CD14-positive monocyte (primary cell): ENCODE measurements around the gene CSRP1. TPM values are rescaled to one million over a fixed set of nuclear protein-coding genes. Genes with fewer than 3 reads are reported as not detected.

Experiments used
- DNase-seq, 3 donors: peaks; one replicate each; pipeline ENCODE4 v3.0.0-alpha.2; 2011 to 2022
- H2AFZ ChIP-seq: 2 replicates; pipeline ENCODE4 v1.6.0; 2012; ENCODE audit warnings: mild to moderate bottlenecking, low read depth, low read length, inconsistent platforms; ENCODE audit not compliant: insufficient read depth, poor library complexity, severe bottlenecking
- H3K27ac ChIP-seq, 2 donors: 1 replicate in 1 of 2; 2 replicates in 1 of 2; pipeline ENCODE4 v1.5.1; 2012 to 2013; ENCODE audit warnings: low read length in 2 of 2, control low read depth in 1 of 2, inconsistent platforms in 1 of 2, low read depth in 1 of 2, mild to moderate bottlenecking in 1 of 2
- H3K27me3 ChIP-seq, 2 donors: one replicate each; pipeline versions ENCODE4 v1.6.0 to v1.6.1; 2011 to 2013; ENCODE audit warnings: low read length in 2 of 2; ENCODE audit not compliant: control insufficient read depth in 2 of 2, insufficient read depth in 2 of 2
- H3K36me3 ChIP-seq, 2 donors: replicated peaks in 1 of 2; 1 replicate in 1 of 2; 2 replicates in 1 of 2; pipeline versions ENCODE4 v1.5.1 to v1.6.1; 2012 to 2013; ENCODE audit warnings: low read length in 2 of 2, control low read depth in 1 of 2, inconsistent platforms in 1 of 2, mild to moderate bottlenecking in 1 of 2; ENCODE audit not compliant: insufficient read depth in 2 of 2, control insufficient read depth in 1 of 2
- H3K4me1 ChIP-seq, 2 donors: 1 replicate in 1 of 2; 2 replicates in 1 of 2; pipeline versions ENCODE4 v1.5.1 to v1.6.1; 2012 to 2013; ENCODE audit warnings: low read length in 2 of 2, control low read depth in 1 of 2, inconsistent platforms in 1 of 2, mild to moderate bottlenecking in 1 of 2, moderate library complexity in 1 of 2; ENCODE audit not compliant: insufficient read depth in 2 of 2, control insufficient read depth in 1 of 2
- H3K4me2 ChIP-seq: replicated peaks from 2 replicates; pipeline ENCODE3; 2012; ENCODE audit warnings: low read length, moderate library complexity, mild to moderate bottlenecking; ENCODE audit not compliant: poor library complexity, severe bottlenecking; ENCODE audit errors: extremely low read depth
- H3K4me3 ChIP-seq, 3 experiments: fragments of 200-600 bp in 1 of 3; sonication (generic) in 1 of 3; replicated peaks in 1 of 3; 1 replicate in 2 of 3; 2 replicates in 1 of 3; pipeline ENCODE4 v1.5.1; 2011 to 2013; ENCODE audit warnings: low read length in 3 of 3, mild to moderate bottlenecking in 3 of 3, control low read depth in 2 of 3, low read depth in 2 of 3, inconsistent platforms in 1 of 3, moderate library complexity in 1 of 3
- H3K79me2 ChIP-seq: 2 replicates; pipeline ENCODE4 v1.6.0; 2012; ENCODE audit warnings: mild to moderate bottlenecking, control low read depth, inconsistent platforms, low read length, moderate library complexity; ENCODE audit not compliant: insufficient read depth
- H3K9ac ChIP-seq: 2 replicates; pipeline ENCODE4 v1.6.0; 2017; ENCODE audit warnings: low read length, mild to moderate bottlenecking; ENCODE audit not compliant: insufficient read depth, poor library complexity, severe bottlenecking
- H3K9me3 ChIP-seq, 2 donors: replicated peaks in 1 of 2; 1 replicate in 1 of 2; 2 replicates in 1 of 2; pipeline versions ENCODE4 v1.5.1 to v1.6.1; 2012 to 2013; ENCODE audit warnings: low read length in 2 of 2, control low read depth in 1 of 2; ENCODE audit not compliant: control insufficient read depth in 1 of 2, insufficient read depth in 1 of 2
- H4K20me1 ChIP-seq: 2 replicates; pipeline ENCODE4 v1.6.0; 2012; ENCODE audit warnings: mild to moderate bottlenecking, low read length, control low read depth, moderate library complexity; ENCODE audit not compliant: insufficient read depth
- H3K27ac Mint-ChIP-seq, 7 donors: one replicate each; pipeline ENCODE4 v1.8.0; 2020; ENCODE audit warnings: mild to moderate bottlenecking in 7 of 7, mixed read lengths in 7 of 7, moderate library complexity in 6 of 7, inconsistent platforms in 2 of 7
- H3K27me3 Mint-ChIP-seq, 3 donors: one replicate each; pipeline ENCODE4 v1.8.0; 2021 to 2022; ENCODE audit warnings: low read depth in 3 of 3, mild to moderate bottlenecking in 3 of 3, mixed read lengths in 3 of 3, moderate library complexity in 3 of 3, inconsistent platforms in 1 of 3
- H3K36me3 Mint-ChIP-seq, 2 donors: one replicate each; pipeline ENCODE4 v1.8.0; 2020; ENCODE audit warnings: mixed read lengths in 2 of 2, inconsistent platforms in 1 of 2, mild to moderate bottlenecking in 1 of 2
- H3K4me1 Mint-ChIP-seq: one replicate; pipeline ENCODE4 v1.8.0; 2020; ENCODE audit warnings: mild to moderate bottlenecking, mixed read lengths
- H3K4me3 Mint-ChIP-seq, 2 donors: one replicate each; pipeline ENCODE4 v1.8.0; 2020; ENCODE audit warnings: mild to moderate bottlenecking in 2 of 2, mixed read lengths in 2 of 2, moderate library complexity in 1 of 2
- H3K9me3 Mint-ChIP-seq, 7 donors: one replicate each; pipeline ENCODE4 v1.8.0; 2020 to 2022; ENCODE audit warnings: mixed read lengths in 7 of 7, mild to moderate bottlenecking in 6 of 7, moderate library complexity in 6 of 7, inconsistent platforms in 2 of 7
- WGBS: methylation state at CpG from one replicate; pipeline ENCODE4 v1.1.5; 2013; ENCODE audit warnings: missing lambda C conversion rate; ENCODE audit not compliant: insufficient coverage; 5-methylcytosine and 5-hydroxymethylcytosine counted together
- intact Hi-C, 2 donors: fragments of 100-400 bp; cut with micrococcal nuclease; formaldehyde crosslinking; loops; one replicate each; pipeline versions ENCODE4 v1.15.0 to v1.15.1; 2023
- polyA plus RNA-seq, 3 donors: library from polyadenylated mRNA; depleted of rRNA in 1 of 3; unstranded in 2 of 3; stranded (reverse) in 1 of 3; fragments of 300-500 nt in 2 of 3; fragments of >200 nt in 1 of 3; fragmentation: Illumina TruSeq in 2 of 3; gene quantifications; 1 replicate in 2 of 3; 2 replicates in 1 of 3; pipeline ENCODE4 v1.2.3, GENCODE V29; 2012 to 2021
- TF ChIP-seq, protein P1 (sequence below): fragments of 200-600 bp; IDR thresholded peaks from one replicate; pipeline ENCODE4 v1.8.0; 2022; ENCODE audit warnings: antibody characterized with exemption, mild to moderate bottlenecking

CSRP1 gene
- polyA plus RNA-seq, 3 donors: 87.4 to 111 (median 98.8) TPM

DNA sequence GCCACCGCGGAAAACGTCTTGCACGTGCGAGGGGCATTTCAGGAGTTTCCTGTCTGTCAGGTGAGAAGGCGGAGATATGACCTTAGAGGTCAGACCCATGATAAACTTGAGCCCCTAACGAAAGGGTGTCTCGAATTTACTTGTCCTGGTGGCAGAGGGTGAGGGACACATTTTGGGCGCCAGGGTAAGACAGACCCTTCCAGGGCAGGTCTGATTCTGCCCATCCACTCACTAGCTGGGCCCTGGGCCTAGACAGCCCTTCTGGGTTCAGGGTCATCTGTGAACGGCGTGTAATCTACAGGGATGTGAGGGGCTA is 395 bp upstream of the CSRP1 start:
- peaks cover 45% of the 10 kb centered on the region for H3K79me2 ChIP-seq
- H3K9me3 ChIP-seq: no peaks in the 10 kb centered on the region
- WGBS: 12% methylated on average over 8 of the region's 11 CpGs
- H2AFZ ChIP-seq: peak overlapping the region; percentile 92
- intact Hi-C loops: no loop called here
- H3K4me1 ChIP-seq: peaks cover 43 to 56% of the 10 kb centered on the region in 2 donors
- H3K27me3 ChIP-seq: no peaks in the 10 kb centered on the region
- peaks cover 30% of the 10 kb centered on the region for H4K20me1 ChIP-seq
- TF ChIP-seq, protein P1, sequence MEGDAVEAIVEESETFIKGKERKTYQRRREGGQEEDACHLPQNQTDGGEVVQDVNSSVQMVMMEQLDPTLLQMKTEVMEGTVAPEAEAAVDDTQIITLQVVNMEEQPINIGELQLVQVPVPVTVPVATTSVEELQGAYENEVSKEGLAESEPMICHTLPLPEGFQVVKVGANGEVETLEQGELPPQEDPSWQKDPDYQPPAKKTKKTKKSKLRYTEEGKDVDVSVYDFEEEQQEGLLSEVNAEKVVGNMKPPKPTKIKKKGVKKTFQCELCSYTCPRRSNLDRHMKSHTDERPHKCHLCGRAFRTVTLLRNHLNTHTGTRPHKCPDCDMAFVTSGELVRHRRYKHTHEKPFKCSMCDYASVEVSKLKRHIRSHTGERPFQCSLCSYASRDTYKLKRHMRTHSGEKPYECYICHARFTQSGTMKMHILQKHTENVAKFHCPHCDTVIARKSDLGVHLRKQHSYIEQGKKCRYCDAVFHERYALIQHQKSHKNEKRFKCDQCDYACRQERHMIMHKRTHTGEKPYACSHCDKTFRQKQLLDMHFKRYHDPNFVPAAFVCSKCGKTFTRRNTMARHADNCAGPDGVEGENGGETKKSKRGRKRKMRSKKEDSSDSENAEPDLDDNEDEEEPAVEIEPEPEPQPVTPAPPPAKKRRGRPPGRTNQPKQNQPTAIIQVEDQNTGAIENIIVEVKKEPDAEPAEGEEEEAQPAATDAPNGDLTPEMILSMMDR: no peak
- H3K4me3 ChIP-seq: peak overlapping the region; percentile 34 to 87 (median 80)
- H3K36me3 Mint-ChIP-seq: peaks cover 13 to 14% of the 10 kb centered on the region in 2 donors
- peak overlapping the region; percentile 87 to 88 for H3K4me3 Mint-ChIP-seq
- H3K4me1 Mint-ChIP-seq: peaks cover 64% of the 10 kb centered on the region
- peak overlapping the region; percentile 76 for H3K9ac ChIP-seq
- peaks cover 0 to 13% of the 10 kb centered on the region in 2 donors for H3K36me3 ChIP-seq
- H3K27ac ChIP-seq: peak overlapping the region in 1 of 2 donors; percentile 85
- DNase-seq: no peak
- H3K9me3 Mint-ChIP-seq: no peaks in the 10 kb centered on the region
- H3K27ac Mint-ChIP-seq: peak overlapping the region; percentile 64 to 92 (median 87)
- peak overlapping the region; percentile 77 for H3K4me2 ChIP-seq
- H3K27me3 Mint-ChIP-seq: peaks cover 0 to 1% (median 0%) of the 10 kb centered on the region in 3 donors

DNA sequence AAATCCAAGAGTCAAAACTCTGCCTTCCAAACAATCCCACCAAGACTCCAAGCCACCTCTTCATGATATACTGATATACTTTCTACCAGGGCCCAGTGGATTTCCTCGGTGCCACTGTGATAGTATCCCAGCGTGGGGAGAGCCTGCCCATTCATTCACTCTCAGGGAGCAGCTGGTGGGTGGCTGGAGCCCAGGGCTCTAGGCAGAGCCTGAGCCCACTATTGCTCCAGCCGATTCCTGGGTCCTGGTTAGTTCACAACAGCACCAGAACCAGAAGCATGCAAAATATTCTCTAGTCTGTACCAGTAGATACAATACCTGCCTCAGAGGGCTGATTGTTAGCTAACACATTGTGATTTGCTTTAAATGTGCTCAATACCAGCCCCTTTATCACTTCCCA is 831 bp downstream of the CSRP1 start:
- Histone ChIP-seq H3K4me1 (peaks cover 32 to 44% of the 10 kb centered on the region in 2 donors), H3K9me3 (no peaks in the 10 kb centered on the region), H3K79me2 (peaks cover 56% of the 10 kb centered on the region), H3K4me3 (peak overlapping the region; percentile 65 to 87 (median 80)), H2AFZ (peak overlapping the region; percentile 92), H3K27me3 (no peaks in the 10 kb centered on the region), H3K9ac (peak overlapping the region; percentile 76), H3K4me2 (peak overlapping the region; percentile 77), H3K36me3 (peaks cover 0 to 19% of the 10 kb centered on the region in 2 donors), H3K27ac (peak overlapping the region in 1 of 2 donors; percentile 85), H4K20me1 (peaks cover 40% of the 10 kb centered on the region)
- WGBS: no CpG with 5 or more reads among the region's 3 CpGs
- H3K36me3 Mint-ChIP-seq: peaks cover 13 to 18% of the 10 kb centered on the region in 2 donors
- H3K9me3 Mint-ChIP-seq: no peaks in the 10 kb centered on the region
- peak overlapping the region; percentile 87 to 95 for H3K4me3 Mint-ChIP-seq
- TF ChIP-seq, protein P1: no peak
- intact Hi-C loops: no loop called here
- peaks cover 57% of the 10 kb centered on the region for H3K4me1 Mint-ChIP-seq
- DNase-seq: no peak
- peak overlapping the region in 6 of 7 donors; percentile 83 to 95 (median 87) for H3K27ac Mint-ChIP-seq
- peaks cover 0 to 1% (median 0%) of the 10 kb centered on the region in 3 donors for H3K27me3 Mint-ChIP-seq
